Stimulated activated CD4-positive, alpha-beta T cell treated with anti-CD3 and anti-CD28 coated beads, Interleukin-4, amount 100 ng/mL, for 1 hour (primary cell): ENCODE measurements around the gene CALHM3.

Experiments
- DNase-seq: peaks from one replicate; pipeline ENCODE4 v3.0.0-alpha.2; 2020

CALHM3 gene

DNA sequence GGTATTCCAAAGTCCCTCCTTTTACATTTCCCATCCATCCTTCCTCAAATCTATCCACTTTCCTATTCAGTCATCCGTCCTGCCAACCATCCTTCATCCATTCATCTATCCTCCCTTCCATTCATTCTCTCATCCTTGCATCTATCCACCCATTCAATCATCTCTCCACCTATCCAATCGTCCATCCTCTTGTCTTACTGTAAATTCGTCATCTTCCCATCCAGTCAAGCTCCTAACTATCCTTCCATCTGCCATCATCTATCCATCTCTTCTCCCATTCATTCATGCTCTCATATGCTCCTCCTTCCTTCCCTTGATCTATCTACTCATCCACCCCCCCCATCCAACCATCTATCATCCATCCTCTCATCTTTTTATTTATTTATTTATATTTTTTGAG, 5.0 kb downstream of the CALHM3 start:
- DNase-seq: no peak

- DNase-seq: no peak
Observed at GRCh38 chr10:103473261-103473671, 5.8 kb downstream of the CALHM3 start.

DNA sequence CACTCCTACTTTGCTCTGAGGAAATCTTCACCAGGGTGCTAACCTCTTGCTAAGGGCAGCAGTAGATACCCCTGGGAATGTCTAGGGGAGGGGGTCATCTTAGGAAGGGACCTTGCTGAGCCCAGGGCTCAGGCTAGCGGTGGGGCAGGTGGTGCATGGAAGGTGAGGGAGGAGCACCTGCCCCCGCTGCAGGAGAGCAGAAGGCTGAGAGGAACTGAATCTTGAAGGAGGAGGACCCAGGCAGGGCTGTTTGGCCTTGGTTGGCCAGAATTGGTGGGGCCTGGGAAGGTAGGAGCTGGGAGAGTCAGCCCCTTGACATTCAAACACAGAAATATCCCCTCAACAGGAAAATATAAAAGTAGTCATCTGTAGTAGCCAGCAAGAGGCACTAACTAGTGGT, 7.0 kb downstream of the CALHM3 start:
- DNase-seq: no peak

- DNase-seq: peak; percentile 43
Observed at GRCh38 chr10:103470761-103471653, 8.0 kb downstream of the CALHM3 start.

GRCh38 chr10:103469201-103469600, 9.8 kb downstream of the CALHM3 start:
- no peak for DNase-seq

- no peak for DNase-seq
Observed at GRCh38 chr10:103467406-103467805, 11.6 kb downstream of the CALHM3 start.

DNA sequence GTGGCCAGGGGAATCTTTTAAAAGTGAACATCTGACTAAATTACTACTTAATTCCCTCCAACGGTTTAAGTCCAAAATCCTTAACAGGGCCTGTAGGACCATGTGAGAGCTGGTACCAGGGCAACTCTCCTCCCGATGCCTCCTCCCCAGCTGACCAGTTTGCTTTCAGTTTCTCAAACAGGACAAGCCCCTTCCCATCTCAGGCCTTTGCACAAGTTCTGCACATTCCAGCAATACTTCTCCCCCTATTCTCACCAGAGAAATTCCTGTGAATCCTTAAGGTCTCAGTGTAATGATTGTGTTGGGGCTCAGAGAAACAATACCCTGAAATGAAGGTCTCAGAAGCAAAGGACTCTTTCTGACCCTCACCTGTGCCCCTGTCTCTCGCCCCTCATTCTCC, 12.3 kb downstream of the CALHM3 start:
- no peak for DNase-seq

- DNase-seq: no peak
Observed at GRCh38 chr10:103465411-103466179, 13.4 kb downstream of the CALHM3 start.

DNA sequence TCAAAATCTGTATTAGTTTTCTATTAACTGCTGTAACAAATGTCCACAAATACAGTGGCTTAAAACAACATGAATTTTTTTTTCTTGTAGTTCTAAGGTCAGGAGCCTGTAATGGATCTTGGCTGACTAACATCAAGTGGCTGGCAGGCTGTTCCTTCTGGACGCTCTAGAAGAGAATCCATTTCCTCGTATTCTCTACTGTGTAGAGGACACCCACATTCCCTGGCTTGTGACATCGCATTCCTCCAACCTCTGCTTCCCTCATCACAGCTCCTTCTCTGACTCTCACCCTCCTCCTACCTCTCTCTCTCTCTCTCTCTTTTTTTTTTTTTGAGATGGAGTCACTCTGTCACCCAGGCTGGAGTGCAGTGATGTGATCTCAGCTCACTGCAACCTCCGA, 15.5 kb downstream of the CALHM3 start:
- DNase-seq: no peak

- no peak for DNase-seq
Observed at GRCh38 chr10:103459615-103460014, 19.4 kb downstream of the CALHM3 start.

DNA sequence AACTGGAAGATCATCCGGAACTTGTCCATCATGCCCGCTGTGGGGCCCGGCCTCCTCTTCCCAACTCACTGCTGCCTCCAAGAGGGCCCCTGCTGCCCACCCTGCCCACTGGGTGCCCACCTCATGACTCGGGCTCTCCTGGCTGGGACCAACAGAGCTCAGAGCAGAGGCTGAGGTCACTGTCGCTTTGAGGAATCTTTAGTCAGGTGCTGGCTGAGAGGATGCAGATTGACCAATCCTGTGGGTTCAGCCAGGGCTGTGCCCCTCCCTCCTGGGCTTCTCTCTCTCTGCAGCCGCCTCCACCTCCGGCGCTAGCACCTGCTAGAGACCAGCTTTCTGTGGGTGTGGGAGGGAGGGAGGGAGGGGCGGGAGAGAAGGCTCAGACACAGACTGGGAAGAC, 20.3 kb downstream of the CALHM3 start, which contains the start of gene CALHM1:
Gene CALHM1 (minus strand): TSS at position 181 of the 400 bp plus-strand sequence. CDS start 149 bp downstream, at position 32.
- DNase-seq: no peak

DNA sequence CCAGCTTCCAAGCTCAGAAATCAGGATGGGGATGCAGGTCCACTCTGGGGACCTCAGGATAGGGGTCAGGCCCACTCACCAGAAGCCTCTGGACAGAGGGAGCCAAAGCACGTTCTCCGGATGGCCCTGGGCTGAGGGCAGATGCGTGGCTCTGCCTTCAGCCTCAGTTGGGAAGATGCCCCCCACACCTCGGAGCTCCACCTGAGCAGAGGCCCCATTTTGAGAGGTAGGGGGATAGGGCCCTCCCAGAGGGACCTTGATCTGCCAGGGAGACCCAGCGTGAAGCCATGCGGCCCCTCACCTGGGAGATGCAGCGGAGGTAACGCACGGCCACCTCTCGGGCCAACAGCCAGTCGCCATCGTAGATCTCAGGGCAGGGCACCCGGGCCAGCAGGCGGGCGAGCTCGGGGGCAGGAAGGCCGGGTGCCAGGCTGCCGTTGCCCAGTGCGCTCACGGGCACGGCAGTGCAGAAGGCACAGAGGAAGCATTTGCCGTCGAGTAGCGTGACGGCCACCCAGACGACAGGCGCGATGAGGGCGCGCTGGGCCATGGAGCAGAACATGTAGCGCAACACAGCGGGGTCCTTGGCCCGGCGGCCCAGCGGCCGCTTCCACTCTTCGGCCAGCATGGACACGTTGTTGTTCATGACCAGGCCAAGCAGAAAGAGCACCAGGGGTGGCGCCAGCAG, 21.0 kb downstream of the CALHM3 start:
- DNase-seq: no peak

GRCh38 chr10:103457176-103457712, 21.8 kb downstream of the CALHM3 start:
- no peak for DNase-seq

DNA sequence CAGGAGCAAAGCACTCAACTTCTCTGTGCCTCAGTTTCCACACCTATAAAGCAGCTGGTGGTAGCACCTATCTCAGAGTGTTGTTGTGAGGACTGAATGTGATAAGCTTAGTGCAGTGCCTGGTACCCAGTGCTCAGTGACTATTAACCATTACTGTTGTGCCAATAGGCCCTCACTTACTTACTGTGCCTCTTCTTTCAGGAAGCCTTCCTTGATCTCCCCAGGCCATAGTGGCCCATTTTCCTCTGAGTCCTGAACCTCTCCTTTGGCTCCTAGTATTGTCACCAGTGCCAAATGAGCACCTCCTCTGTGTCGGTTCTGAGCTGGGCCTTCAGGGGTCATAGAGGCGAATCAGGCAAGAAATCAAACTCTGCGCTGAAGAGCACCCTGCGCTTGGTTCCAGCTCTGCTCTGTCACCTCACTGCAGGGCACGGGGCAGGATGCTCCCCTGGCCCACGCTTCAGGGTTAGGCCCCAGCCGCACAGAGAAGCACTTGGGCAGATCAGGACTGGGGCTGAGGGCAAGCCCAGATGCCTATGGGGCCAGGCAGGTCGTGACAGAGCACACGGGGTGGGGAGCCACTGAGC, 22.9 kb downstream of the CALHM3 start:
- DNase-seq: no peak

DNA sequence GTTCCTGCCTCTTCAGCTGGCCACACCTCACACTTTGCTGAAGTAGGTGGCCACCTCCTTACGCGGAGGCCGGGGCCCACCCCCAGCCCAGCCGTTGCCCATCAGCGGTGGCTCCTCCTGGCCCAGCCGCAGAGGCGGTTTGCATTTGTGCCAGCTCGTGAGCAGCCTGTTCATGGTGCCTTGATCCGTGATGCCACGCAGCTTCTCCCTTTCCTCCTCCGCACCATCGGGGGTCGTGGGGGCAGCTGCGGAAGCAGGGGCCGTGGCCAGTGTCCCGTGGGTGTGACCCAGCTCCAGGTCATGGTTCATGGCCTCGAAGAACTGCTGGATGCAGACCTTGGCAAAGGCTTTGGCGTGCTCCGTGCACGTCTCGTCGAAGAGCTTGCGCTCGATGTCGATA, 23.8 kb downstream of the CALHM3 start:
- no peak for DNase-seq

GRCh38 chr10:103454026-103454425, 25.0 kb downstream of the CALHM3 start:
- no peak for DNase-seq

DNA sequence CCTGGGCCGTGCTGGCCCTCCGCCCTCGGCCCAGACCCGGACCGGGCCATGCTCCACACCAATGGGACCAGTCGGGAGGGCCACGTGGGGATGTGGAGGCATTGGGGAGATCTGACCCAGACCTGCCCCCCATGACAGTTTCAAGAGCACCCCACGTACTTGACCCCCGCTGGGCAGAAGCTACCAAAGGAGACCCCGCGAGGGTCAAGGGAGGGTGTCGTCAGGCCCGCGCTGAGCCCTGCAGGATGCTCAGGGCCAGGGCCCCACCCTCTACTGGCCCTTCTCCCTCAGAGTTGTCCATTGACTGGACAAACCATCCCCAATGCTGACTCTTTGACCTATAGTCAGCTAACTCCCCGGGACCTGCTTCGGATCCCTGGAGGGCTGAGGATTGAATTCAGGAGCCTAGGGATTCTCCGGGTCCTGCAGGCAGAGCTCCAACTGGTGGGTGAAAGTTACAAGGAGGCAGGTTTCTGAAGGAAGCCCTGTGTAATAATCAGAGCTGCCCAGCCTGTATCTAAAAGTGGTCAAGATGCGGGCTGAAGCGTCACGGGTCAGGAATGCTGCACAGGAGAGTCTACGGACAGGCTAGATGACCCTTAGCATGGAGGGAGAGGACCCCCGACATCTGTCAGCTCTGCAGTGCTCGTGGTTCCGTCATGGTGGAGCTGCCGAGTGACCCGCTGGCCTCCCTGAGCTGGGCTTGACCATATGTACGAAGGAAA, 26.4 kb downstream of the CALHM3 start:
- DNase-seq: no peak

DNA sequence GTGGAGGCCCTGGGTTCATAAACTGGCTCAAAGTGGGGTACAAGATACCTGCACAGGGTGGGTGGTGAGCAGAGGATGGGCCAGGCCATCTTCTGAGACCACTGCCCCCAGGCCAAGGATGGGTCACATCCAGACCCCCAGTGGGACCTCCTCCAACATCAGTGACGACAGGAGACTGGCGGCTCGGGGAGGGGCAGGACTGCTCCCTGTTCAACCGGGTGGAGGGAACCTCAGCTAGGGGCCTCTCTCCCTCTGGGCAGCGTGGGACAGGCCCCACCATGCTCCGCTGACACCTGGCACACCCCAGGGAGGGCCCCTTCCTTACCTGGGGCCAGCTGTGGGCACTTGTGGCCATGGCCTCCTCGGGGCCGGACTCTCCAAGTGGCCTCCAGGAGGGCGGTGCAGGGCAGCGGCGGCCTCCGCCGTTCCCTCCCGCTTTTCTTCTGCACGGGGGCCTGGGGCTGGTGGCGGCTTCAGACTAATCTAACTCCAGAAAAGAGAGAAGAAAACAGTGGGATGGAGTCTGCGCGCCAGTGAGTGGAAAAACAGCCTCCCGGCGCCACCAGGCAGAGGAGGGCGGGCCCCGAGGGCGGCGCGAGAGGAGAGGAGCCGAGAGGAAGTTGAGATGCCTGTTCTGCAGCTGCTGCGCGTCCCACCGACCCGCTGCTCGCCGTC, 27.1 kb downstream of the CALHM3 start, which contains the start of gene CALHM2:
Gene CALHM2 (minus strand): TSS at position 540 of the 675 bp plus-strand sequence. CDS start 2,429 bp downstream, outside the sequence.
- peak; percentile 66 for DNase-seq

- DNase-seq: peak; percentile 33
Observed at GRCh38 chr10:103451091-103451813, 27.8 kb downstream of the CALHM3 start.

DNA sequence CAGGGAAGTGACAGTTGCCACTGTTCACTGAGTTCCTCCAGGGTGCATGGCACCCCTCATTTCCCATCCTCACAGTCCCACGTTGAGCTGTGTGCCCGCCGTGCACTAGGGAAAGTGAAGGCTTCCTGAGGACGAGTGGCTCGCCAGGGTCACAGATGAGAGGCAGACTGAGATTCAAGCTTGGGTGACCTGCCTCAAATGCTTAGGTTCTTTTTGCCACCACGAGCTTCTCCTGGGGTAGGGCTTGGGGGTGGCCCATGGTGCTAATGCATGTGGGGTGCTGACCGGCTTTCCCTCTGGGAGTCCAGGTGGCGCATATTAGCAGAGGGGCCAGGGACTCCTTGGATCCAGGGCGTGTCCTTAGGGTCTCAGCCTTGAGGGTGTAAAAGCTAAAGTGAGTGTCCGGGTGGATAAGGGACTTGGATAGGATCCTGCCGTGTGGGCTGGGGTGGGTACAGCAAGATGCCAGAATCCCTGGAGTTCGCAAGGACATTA, 28.8 kb downstream of the CALHM3 start:
- DNase-seq: no peak
